Activated CD8-positive, alpha-beta memory T cell treated with anti-CD3 and anti-CD28 coated beads, Interleukin-2, amount 50 U/mL, for 4 hours (primary cell): ENCODE results near the gene TMEFF2.

Experiments
- DNase-seq: peaks from one replicate; pipeline ENCODE4 v3.0.0-alpha.2; 2020

TMEFF2 gene

DNA sequence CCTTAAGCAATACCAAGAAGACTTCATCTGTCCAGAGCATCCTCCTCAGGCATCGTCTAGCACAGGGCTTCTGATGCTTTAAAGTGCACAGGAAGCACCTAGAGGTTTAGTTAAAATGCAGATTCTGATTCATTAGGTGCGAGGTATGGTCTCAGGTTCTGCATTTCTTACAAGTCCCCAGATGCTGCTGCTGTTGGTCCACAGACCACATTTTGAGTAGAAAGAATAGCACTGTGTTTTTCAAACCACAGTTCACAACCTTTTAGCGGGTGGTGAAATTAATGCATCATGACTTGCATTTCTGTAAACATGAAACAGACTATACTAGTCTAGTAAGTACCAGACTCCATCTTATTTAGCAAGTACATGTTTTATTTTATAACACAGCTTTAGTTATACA, 134.6 kb downstream of the TMEFF2 start:
- no peak for DNase-seq

GRCh38 chr2:192059266-192059665, 135.5 kb downstream of the TMEFF2 start:
- no peak for DNase-seq

DNA sequence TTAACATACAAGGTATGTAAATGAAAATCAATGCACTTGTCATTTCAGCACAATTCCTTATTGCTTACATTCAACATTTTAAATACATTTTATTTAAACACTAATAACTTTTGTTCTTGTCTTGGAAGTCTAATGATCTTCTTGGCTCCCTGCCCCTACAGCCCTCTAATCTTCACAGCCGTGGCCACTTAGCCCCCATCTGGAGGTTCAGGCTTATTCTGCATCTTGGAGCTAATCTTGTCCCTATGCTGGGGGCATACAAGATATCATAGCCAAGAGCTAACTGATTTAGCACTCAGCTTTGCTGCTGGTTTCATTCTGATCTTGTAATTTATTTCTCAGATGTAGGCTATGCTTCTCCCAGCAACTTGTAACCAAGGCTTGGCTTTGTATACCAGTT, 140.8 kb downstream of the TMEFF2 start:
- DNase-seq: no peak

DNA sequence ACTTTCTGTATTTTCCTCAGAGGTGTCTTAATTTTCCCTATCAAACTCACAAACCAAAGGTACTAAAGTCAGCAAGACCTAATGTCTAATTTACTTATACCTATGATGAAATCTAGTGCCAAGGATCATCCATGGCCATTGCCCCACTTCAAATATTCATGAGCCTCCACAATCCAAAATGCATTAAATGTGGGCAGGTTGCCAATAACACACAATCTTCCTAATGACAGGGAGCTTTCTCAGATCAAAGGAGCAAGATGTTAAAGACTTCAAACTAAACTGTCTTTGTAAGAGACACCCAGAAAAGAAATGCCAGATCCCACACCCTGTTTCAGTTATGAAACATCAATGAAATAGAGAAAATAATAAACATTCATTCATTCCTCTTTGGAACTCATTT, 143.2 kb downstream of the TMEFF2 start:
- DNase-seq: no peak

GRCh38 chr2:192049362-192049761, 145.4 kb downstream of the TMEFF2 start:
- no peak for DNase-seq

DNA sequence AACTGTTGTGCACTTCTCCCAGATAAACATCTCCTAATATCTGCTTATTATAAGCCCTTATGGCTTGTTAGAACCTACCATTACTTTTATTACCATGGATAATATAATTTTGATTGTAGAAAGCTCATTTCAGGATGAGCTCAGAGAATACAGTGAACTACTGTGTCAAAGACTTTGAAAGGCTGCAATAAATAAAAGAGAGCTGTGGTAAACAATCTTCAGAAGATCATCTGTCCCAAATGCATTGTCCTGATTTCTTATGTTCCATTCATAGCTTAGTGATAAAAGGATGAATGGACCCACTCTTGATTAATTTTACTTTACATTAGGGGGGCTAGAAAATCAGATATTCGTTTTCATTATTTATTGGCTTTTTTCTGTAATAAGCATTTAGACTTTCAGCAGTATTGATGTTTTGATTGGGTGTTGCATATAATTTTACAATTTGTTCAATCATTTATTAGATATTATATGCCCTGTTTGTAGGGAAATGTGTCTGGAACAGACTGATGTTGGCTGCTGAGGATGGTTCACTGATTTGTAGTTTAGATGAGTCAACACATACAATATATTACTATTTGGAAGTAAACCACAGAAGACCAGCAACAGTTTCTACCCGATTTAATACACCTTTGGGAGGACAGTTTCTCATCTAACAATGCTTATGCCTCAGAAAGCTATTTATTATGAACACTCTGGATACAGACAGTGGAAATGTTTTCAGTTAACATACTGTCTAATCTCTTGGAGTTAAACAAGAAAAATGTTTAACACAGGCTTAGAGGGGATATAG, 147.2 kb downstream of the TMEFF2 start:
- DNase-seq: no peak

- DNase-seq: no peak
These were observed 150.2 kb downstream of the TMEFF2 start for GRCh38 chr2:192044496-192044895.

DNA sequence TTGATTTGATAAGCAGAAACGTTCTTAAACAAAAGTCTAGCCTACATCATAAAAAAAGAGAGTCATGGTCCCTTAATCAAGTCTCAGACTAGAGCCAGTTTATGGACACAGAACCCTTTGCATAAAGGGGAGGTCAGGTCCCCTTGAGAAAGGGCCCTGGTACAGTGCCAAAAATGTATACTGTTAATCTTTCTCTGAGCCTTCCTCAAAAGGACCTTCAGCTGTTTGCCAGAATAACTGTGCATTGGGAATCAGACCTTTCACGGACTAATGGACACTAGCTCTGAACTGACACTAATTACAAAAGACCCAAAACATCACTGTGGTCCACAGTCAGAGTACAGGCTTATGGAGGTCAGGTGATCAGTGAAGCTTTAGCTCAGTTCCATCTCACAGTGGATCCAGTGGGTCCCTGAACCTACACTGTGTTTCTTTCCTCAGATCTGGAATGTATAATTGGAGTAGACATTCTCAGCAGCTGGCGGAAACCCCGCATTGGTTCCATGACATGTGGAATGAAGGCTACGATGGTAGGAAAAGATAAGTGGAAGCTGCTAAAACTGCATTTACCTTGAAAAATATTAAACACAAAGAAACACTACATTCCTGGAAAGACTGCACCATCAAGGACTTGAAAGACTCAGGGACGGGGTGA, 151.4 kb downstream of the TMEFF2 start:
- DNase-seq: no peak

DNA sequence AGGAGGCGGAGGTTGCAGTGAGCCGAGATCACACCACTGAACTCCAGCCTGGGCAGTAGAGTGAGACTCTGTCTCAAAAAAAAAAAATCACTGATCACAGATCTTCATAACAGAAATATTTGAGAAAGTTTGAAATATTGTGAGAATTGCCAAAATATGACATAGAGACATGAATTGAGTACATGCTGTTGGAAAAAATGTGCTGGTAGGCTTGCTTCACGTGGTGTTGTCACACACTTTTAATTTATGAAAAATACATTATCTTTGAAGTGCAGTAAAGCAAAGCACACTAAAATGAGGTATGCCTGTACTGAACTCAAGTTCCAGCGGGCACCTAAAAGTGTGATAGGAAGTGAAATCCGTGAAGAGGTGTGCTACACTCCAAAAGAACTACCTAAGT, 152.6 kb downstream of the TMEFF2 start:
- DNase-seq: no peak

DNA sequence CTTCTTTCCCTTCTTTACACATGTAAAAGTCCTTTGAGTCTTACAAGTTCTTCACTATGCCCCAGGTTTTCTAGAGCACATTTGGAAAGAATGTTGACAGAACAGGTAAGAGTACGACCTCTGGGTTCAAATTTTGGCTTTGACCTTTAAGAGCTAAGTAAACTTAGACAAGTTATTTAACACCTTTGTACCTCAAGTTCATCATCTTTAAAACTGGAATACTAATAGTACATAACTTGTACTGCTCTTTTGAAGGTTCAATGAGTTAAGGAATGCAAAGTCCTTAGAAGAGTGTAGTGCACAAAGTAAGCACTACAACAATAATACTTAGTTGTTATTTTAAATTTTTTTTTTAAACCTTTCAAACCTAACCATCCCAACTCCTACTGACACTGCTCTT, 156.6 kb downstream of the TMEFF2 start:
- no peak for DNase-seq

GRCh38 chr2:192035731-192036442, 158.8 kb downstream of the TMEFF2 start:
- no peak for DNase-seq

GRCh38 chr2:192030856-192031255, 163.9 kb downstream of the TMEFF2 start:
- no peak for DNase-seq

DNA sequence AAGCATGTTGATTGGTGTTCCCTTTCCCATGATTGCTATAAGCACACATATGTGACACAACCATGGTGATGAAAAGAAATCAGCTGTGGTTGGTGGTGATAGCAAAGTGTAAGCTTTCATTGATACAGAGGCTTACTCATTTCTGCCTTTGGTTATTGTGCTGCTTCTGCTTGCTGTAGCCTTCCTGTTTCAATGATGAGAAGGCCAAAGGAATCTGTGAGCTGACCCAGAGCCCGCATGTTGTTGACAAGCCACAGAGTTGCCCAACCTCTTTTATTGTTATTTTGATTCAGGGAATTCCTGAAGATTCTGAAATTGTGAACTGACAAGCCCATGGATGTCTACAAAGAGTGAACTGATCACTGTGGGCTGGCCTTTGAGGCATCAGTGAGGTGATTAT, 164.4 kb downstream of the TMEFF2 start:
- DNase-seq: no peak

- DNase-seq: no peak
These were observed 165.6 kb downstream of the TMEFF2 start for GRCh38 chr2:192029089-192029488.

- no peak for DNase-seq
These were observed 168.0 kb downstream of the TMEFF2 start for GRCh38 chr2:192026825-192027120.

DNA sequence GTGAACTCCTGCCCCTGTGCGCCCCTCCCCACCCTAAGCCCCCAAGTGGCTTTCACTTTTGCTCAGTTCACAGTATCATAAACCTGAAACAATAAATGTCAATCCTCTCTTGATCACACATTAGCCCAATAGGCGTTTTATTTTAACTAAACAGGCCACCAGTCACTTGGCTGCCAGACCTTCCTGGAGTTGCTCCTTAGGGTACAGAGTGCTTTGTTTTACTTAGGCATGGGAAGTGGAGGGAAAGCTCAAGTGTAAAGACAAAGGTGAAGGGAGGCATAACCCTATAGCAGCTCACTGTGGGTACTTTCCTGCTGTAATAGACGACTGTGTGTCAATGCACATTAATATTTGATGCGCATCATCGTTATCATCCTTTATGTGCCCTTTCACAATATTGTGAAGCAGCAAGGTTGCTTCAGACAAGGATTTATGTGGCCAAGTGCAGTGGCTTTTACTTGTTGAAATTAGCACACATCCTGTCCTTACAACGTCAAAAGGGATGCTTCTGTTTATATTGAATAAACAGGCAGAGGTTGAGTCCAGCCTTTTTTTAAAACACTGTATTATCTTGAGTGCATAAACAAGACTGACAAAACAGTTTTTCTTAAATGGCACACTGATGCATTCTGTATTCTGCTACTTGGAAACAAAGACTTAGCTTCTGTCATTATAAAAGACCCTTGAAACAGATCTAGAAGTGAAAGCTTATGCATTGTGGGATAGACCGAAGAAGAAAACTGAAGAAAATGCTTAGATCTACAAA, 168.5 kb downstream of the TMEFF2 start:
- no peak for DNase-seq

- DNase-seq: no peak
These were observed 169.1 kb downstream of the TMEFF2 start for GRCh38 chr2:192025637-192026036.

DNA sequence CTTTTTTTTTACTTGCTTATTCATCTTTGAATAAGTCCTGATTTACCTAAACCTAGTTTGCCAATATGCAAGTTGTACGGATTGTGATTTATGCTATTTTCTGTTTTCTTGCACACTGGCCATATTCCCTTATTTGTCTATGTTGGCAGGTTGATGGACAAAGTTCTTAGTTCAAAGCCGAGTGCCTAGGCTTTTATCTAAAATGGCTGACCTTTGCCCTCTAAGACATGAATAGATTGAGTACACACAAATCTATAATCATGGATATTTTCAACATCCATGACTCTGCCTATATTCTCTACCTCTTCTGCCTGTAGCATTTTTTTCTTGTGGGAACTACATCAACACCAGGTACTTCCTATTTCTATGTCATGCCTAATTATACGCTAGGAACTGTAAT, 171.7 kb downstream of the TMEFF2 start:
- no peak for DNase-seq

DNA sequence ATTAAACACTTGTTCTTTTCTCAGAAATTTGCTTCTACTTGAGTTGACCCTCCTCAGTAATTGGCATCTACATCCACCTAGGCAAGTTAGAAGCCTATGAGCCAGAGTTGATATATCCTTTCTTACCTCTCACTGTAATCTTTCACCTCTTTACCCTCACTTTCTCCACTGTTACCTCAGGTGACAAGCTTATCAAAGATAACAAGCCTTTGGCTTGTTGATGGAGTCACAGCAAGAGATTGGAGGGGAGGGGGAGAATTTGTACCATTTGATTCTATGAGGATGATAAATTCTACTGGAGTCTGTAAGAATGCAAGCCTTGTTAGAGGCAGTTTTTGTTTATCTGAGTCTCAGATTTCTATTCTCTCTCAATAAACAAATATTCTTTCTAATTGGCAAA, 176.9 kb downstream of the TMEFF2 start:
- no peak for DNase-seq

DNA sequence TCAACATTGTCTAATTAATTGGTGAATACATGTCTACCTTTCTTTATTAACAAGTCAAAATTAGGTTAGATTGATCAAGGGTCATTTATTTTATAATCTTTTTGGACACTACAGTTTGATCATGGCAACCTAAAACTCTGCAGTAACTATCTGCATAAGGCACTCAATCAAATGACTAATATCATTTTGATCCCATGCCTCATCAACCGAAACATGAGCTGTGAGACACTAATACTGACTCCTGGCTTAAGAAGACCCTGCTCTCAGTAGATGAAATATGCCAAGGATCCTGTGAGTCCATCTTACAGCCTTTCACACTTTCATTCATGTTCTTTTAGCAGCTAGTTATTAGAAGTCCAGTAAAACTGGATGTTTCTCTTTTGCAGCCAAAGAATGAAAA, 178.5 kb downstream of the TMEFF2 start:
- DNase-seq: no peak

- DNase-seq: no peak
These were observed 181.5 kb downstream of the TMEFF2 start for GRCh38 chr2:192013211-192013610.

- no peak for DNase-seq
These were observed 183.5 kb downstream of the TMEFF2 start for GRCh38 chr2:192011196-192011595.

DNA sequence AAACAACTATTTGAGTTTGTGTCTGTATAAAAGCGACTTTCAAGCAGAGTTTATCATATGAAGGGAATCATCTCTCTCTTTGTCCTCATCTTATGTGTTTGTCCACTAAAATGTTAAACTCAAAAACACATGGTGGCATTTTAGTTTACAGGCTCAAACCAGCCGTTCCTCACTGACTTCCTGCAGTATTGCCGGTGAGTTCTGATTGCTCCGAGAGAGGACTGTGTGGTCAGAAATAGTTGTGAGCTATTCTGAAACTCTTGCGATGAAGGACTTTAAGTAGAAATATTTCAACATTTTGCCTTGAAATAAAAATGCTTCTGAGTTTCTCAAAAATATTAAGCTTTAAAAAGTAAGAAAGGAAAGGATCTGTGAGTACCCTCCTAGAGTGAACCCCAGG, 184.7 kb downstream of the TMEFF2 start:
- DNase-seq: no peak
